GM23248 (cell line): ENCODE results near the gene LDB2. TPM values are rescaled to one million over a fixed set of nuclear protein-coding genes. Genes with fewer than 3 reads are reported as not detected.

Experiments used
- DNase-seq: peaks from one replicate; pipeline ENCODE4 v3.0.0-alpha.2; 2015
- H2AFZ ChIP-seq: fragments of 200-600 bp; sonication (generic); 2 replicates; pipeline ENCODE4 v1.6.1; 2016; ENCODE audit warnings: antibody characterized with exemption
- H3F3A ChIP-seq: fragments of 200-600 bp; sonication (generic); 2 replicates; pipeline ENCODE4 v1.6.1; 2016; ENCODE audit warnings: mild to moderate bottlenecking, antibody characterized with exemption, mixed run types; ENCODE audit not compliant: insufficient read depth
- H3K27ac ChIP-seq: fragments of 200-600 bp; sonication (generic); 2 replicates; pipeline ENCODE4 v1.5.1; 2016; ENCODE audit warnings: mild to moderate bottlenecking
- H3K27me3 ChIP-seq: fragments of 200-600 bp; sonication (generic); replicated peaks from 2 replicates; pipeline ENCODE4 v1.6.1; 2016; ENCODE audit warnings: mild to moderate bottlenecking; ENCODE audit not compliant: insufficient read depth
- H3K36me3 ChIP-seq: fragments of 200-600 bp; sonication (generic); 2 replicates; pipeline ENCODE4 v1.6.1; 2016; ENCODE audit warnings: low read depth, mild to moderate bottlenecking
- H3K4me1 ChIP-seq: fragments of 200-600 bp; sonication (generic); 2 replicates; pipeline ENCODE4 v1.6.1; 2016; ENCODE audit warnings: mild to moderate bottlenecking; ENCODE audit not compliant: insufficient read depth
- H3K4me2 ChIP-seq: fragments of 200-600 bp; sonication (generic); one replicate; pipeline ENCODE4 v1.6.1; 2016; ENCODE audit warnings: mild to moderate bottlenecking; ENCODE audit not compliant: unreplicated experiment
- H3K4me3 ChIP-seq: fragments of 200-600 bp; sonication (generic); 2 replicates; pipeline ENCODE4 v1.5.1; 2016; ENCODE audit warnings: mild to moderate bottlenecking
- H3K79me2 ChIP-seq: fragments of 200-600 bp; sonication (generic); 2 replicates; pipeline ENCODE4 v1.6.1; 2016; ENCODE audit warnings: mild to moderate bottlenecking; ENCODE audit not compliant: insufficient read depth
- H3K9ac ChIP-seq: fragments of 200-600 bp; sonication (generic); 2 replicates; pipeline ENCODE4 v1.6.1; 2016; ENCODE audit warnings: mild to moderate bottlenecking
- H3K9me2 ChIP-seq: fragments of 200-600 bp; sonication (generic); 2 replicates; pipeline ENCODE4 v1.6.1; 2016; ENCODE audit warnings: mixed run types, mild to moderate bottlenecking, moderate library complexity; ENCODE audit not compliant: insufficient read depth
- H3K9me3 ChIP-seq: fragments of 200-600 bp; sonication (generic); one replicate; pipeline ENCODE4 v1.6.1; 2017; ENCODE audit warnings: low read depth
- H4K20me1 ChIP-seq: fragments of 200-600 bp; sonication (generic); 2 replicates; pipeline ENCODE4 v1.6.0; 2016; ENCODE audit not compliant: insufficient read depth
- EZH2 ChIP-seq: fragments of 200-600 bp; sonication (generic); IDR thresholded peaks from 2 replicates; pipeline ENCODE4 v1.6.1; 2018; ENCODE audit warnings: antibody characterized with exemption, mild to moderate bottlenecking; ENCODE audit not compliant: insufficient read depth, poor library complexity, severe bottlenecking
- EZH2phosphoT487 ChIP-seq: fragments of 200-600 bp; sonication (generic); IDR thresholded peaks from 2 replicates; pipeline ENCODE4 v1.6.1; 2018; ENCODE audit warnings: antibody characterized with exemption, moderate library complexity, mild to moderate bottlenecking, low read depth; ENCODE audit not compliant: insufficient read depth
- WGBS, 2 experiments: methylation state at CpG; one replicate each; pipeline ENCODE4 v1.1.6; 2015 to 2017; ENCODE audit warnings: low lambda C conversion rate in 2 of 2, low coverage in 1 of 2; ENCODE audit errors: missing lambda C conversion rate in 2 of 2; 5-methylcytosine and 5-hydroxymethylcytosine counted together
- in situ Hi-C: fragments of 300-500 bp; cut with MboI; formaldehyde crosslinking; loops from 2 replicates; pipeline ENCODE4 v1.15.0; 2020
- polyA plus RNA-seq: library from polyadenylated mRNA; unstranded; fragments of >200 nt; fragmentation: Nextera tagmentation; extraction: Ambion mirVana; gene quantifications from 2 replicates; pipeline ENCODE4 v1.2.1, GENCODE V29; 2016
- total RNA-seq: library from RNA; depleted of rRNA; stranded (reverse); fragments of >200 nt; shearing (Covaris generic); gene quantifications from 2 replicates; pipeline ENCODE4 v1.2.3, GENCODE V29; 2014

Gene LDB2
- total and polyA plus RNA-seq, 2 experiments from 2014 or later = 52.8 to 76.6 TPM

GRCh38 chr4:16770710-16771285 lies 127.6 kb downstream of the LDB2 start:
- Histone ChIP-seq H3K9me2 (no peaks in the 10 kb centered on the region), H2AFZ (no peak overlapping the region), H3K79me2 (peaks cover 17% of the 10 kb centered on the region; the same call in 1 of the 2 replicates), H3K27ac (no peak overlapping the region), H3K4me2 (no peak overlapping the region), H3K9me3 (no peaks in the 10 kb centered on the region), H3K36me3 (no peaks in the 10 kb centered on the region), H3K4me3 (no peak overlapping the region), H3K27me3 (no peaks in the 10 kb centered on the region), H4K20me1 (no peaks in the 10 kb centered on the region), H3F3A (peaks cover 15% of the 10 kb centered on the region; the same call in 1 of the 2 replicates), H3K4me1 (peaks cover 24% of the 10 kb centered on the region), H3K9ac (no peak overlapping the region)
- WGBS, 2 experiments = 72 to 76% methylated on average over 6 of the region's 6 CpGs
- in situ Hi-C loops = no loop called here
- no peak for DNase-seq
- TF ChIP-seq EZH2 (no peak), EZH2phosphoT487 (no peak)

- Histone ChIP-seq H3K9me3 (no peaks in the 10 kb centered on the region), H3K4me3 (no peak overlapping the region), H2AFZ (no peak overlapping the region), H3K4me2 (no peak overlapping the region), H4K20me1 (no peaks in the 10 kb centered on the region), H3F3A (peaks cover 28% of the 10 kb centered on the region), H3K27me3 (no peaks in the 10 kb centered on the region), H3K9me2 (no peaks in the 10 kb centered on the region), H3K79me2 (peaks cover 17% of the 10 kb centered on the region; the same call in 1 of the 2 replicates), H3K9ac (no peak overlapping the region), H3K27ac (no peak overlapping the region), H3K36me3 (no peaks in the 10 kb centered on the region), H3K4me1 (peaks cover 29% of the 10 kb centered on the region)
- no peak for TF ChIP-seq EZH2
- no peak for TF ChIP-seq EZH2phosphoT487
- in situ Hi-C loops = no loop called here
- 93 to 94% methylated on average over 3 of the region's 3 CpGs for WGBS, 2 experiments
- no peak for DNase-seq
Measured at GRCh38 chr4:16767861-16768260, 130.6 kb downstream of the LDB2 start.

- H3K27me3 ChIP-seq = no peaks in the 10 kb centered on the region
- H3K4me3 ChIP-seq = no peak overlapping the region
- DNase-seq = no peak
- H3K79me2 ChIP-seq = peaks cover 17% of the 10 kb centered on the region; the same call in 1 of the 2 replicates
- no peak overlapping the region for H2AFZ ChIP-seq
- H4K20me1 ChIP-seq = no peaks in the 10 kb centered on the region
- no peaks in the 10 kb centered on the region for H3K36me3 ChIP-seq
- H3K27ac ChIP-seq = no peak overlapping the region
- peaks cover 28% of the 10 kb centered on the region for H3F3A ChIP-seq
- TF ChIP-seq EZH2phosphoT487 (no peak), EZH2 (no peak)
- no peaks in the 10 kb centered on the region for H3K9me2 ChIP-seq
- WGBS, 2 experiments = 95% methylated on average over 5 of the region's 5 CpGs
- no peak overlapping the region for H3K9ac ChIP-seq
- in situ Hi-C loops = no loop called here
- H3K4me1 ChIP-seq = peaks cover 28% of the 10 kb centered on the region
- H3K9me3 ChIP-seq = no peaks in the 10 kb centered on the region
- H3K4me2 ChIP-seq = no peak overlapping the region
Measured at GRCh38 chr4:16767251-16767650, 131.2 kb downstream of the LDB2 start.

GRCh38 chr4:16765546-16765945 lies 132.9 kb downstream of the LDB2 start:
- no peak for DNase-seq
- Histone ChIP-seq H3K79me2 (peaks cover 23% of the 10 kb centered on the region; the same call in 1 of the 2 replicates), H3K27me3 (no peaks in the 10 kb centered on the region), H3K4me3 (no peak overlapping the region), H2AFZ (no peak overlapping the region), H3K4me1 (peaks cover 32% of the 10 kb centered on the region), H3K36me3 (no peaks in the 10 kb centered on the region), H3K9me3 (no peaks in the 10 kb centered on the region), H3K9me2 (no peaks in the 10 kb centered on the region), H4K20me1 (no peaks in the 10 kb centered on the region), H3F3A (peaks cover 31% of the 10 kb centered on the region), H3K4me2 (no peak overlapping the region), H3K9ac (no peak overlapping the region), H3K27ac (no peak overlapping the region)
- in situ Hi-C loops = no loop called here
- WGBS, 2 experiments = 90 to 92% methylated on average over 5 of the region's 5 CpGs
- no peak for TF ChIP-seq EZH2phosphoT487
- no peak for TF ChIP-seq EZH2
